Prostate gland (tissue), 2 donors: ENCODE measurements around the gene PALB2.

Experiments used
- POLR2A ChIP-seq: fragments of 450-650 bp; IDR thresholded peaks from one replicate; pipeline ENCODE4 v1.6.1; 2016; ENCODE audit warnings: antibody characterized with exemption, mild to moderate bottlenecking
- POLR2AphosphoS5 ChIP-seq: sonication (generic); formaldehyde crosslinking; IDR thresholded peaks from one replicate; pipeline ENCODE4 v1.6.1; 2017; ENCODE audit warnings: antibody characterized with exemption
- TF ChIP-seq, protein P1 (sequence below), 4 experiments: fragments of 200-600 bp in 2 of 4; fragments of 450-650 bp in 2 of 4; sonication (generic) in 2 of 4; IDR thresholded peaks; 1 replicate in 3 of 4; 2 replicates in 1 of 4; pipeline ENCODE4 v1.5.1; 2016 to 2019; ENCODE audit warnings: antibody characterized with exemption in 4 of 4, mild to moderate bottlenecking in 2 of 4, moderate library complexity in 2 of 4

GRCh38 chr16:23629516-23629915 lies 11.6 kb downstream of the PALB2 start:
- TF ChIP-seq, protein P1, sequence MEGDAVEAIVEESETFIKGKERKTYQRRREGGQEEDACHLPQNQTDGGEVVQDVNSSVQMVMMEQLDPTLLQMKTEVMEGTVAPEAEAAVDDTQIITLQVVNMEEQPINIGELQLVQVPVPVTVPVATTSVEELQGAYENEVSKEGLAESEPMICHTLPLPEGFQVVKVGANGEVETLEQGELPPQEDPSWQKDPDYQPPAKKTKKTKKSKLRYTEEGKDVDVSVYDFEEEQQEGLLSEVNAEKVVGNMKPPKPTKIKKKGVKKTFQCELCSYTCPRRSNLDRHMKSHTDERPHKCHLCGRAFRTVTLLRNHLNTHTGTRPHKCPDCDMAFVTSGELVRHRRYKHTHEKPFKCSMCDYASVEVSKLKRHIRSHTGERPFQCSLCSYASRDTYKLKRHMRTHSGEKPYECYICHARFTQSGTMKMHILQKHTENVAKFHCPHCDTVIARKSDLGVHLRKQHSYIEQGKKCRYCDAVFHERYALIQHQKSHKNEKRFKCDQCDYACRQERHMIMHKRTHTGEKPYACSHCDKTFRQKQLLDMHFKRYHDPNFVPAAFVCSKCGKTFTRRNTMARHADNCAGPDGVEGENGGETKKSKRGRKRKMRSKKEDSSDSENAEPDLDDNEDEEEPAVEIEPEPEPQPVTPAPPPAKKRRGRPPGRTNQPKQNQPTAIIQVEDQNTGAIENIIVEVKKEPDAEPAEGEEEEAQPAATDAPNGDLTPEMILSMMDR (IDR thresholded peaks at IDR 0.05) = no peak
- TF ChIP-seq POLR2A = no peak
- no peak for TF ChIP-seq POLR2AphosphoS5
